Stimulated activated naive CD4-positive, alpha-beta T cell treated with Interleukin-2 at 50 U/mL for 16 hours (primary cell): Measurements from ENCODE around the gene NUP62.
"Not testable (repeated sequence)": the region's sequence is repeated elsewhere in the genome, so short reads cannot be mapped to it uniquely, and the experiment has no call there.

Experiments
- DNase-seq: peaks from one replicate; lab custom pipeline; 2025; lab: John Stamatoyannopoulos, UW

The NUP62 gene

GRCh38 chr19:49924881-49925210 is 4.5 kb downstream of the NUP62 start:
- DNase-seq, result not testable (repeated sequence)

- DNase-seq, result no peak
These were observed 5.1 kb downstream of the NUP62 start for GRCh38 chr19:49924004-49924880.

DNA sequence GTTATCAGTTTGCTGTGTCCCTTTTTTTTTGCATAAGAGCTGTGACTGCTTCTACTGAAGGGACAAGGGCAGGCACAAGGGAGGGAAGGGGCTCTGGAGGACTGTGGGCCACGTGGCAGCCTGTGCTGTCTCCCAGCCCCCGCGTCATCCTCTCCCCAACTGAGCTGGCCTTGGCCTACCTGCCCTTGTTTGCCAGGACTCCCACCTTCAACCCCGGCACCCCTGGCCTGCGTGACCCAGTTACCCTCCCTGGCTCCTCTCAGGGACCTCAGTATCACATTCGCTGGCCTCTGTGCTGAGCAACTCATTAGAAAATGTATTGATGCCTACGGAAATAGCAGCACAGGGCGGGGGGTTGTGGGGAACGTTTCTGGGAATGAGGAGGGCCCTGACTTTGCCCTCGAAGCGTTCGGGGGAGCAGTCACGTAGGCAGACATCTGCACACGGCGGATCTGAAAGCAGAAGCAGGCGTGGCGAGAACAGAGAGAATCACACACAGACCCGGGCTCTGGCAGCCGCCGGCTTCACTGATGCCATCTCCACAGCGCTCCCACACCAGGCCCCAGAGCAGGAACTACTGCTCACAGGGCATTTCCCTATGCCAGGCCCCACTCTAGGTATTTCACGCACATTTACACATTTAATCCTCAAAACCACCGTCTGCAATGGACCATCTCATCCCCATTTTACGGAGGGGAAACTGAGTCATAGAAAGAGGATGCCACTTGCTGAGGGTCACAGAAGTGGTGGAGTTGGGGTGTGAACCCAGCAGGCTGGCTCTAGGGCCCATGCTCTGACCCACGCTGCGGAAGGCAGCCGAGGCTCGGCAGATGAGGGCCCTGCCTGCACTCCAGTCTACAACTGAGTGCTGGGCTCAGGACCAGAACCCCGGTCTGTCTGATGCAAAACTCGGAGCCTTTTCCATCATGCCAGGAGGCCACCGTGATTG is 6.0 kb downstream of the NUP62 start:
- DNase-seq, result no peak

- no peak for DNase-seq
These were observed 7.2 kb downstream of the NUP62 start for GRCh38 chr19:49921871-49922795.

GRCh38 chr19:49920624-49921363 is 8.5 kb downstream of the NUP62 start:
- no peak for DNase-seq

- no peak for DNase-seq
These were observed 11.2 kb downstream of the NUP62 start for GRCh38 chr19:49918089-49918488.

GRCh38 chr19:49916839-49917733 is 12.2 kb downstream of the NUP62 start:
- DNase-seq, result no peak

GRCh38 chr19:49915271-49915670 is 14.0 kb downstream of the NUP62 start:
- DNase-seq, result no peak

DNA sequence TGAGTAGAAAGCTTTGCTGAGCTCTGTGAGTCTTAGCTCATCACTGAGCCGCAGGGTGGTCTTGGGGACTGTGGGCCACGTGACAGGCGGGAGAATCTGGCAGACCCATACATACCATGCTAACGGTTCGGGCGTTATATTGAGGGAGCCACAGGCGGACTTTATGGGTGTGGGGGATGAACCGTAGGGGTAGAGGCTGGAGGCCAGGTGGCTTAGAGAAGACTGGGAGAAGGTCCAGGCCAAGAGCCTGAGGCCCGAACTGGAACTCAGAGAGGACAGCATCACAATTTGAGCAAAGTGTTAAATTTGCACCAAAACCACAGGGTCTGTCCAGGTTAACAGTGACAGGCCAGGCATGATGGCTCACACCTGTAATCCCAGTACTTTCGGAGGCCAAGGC is 15.6 kb downstream of the NUP62 start:
- no peak for DNase-seq

GRCh38 chr19:49912965-49913685 is 16.2 kb downstream of the NUP62 start:
- DNase-seq, result no peak

DNA sequence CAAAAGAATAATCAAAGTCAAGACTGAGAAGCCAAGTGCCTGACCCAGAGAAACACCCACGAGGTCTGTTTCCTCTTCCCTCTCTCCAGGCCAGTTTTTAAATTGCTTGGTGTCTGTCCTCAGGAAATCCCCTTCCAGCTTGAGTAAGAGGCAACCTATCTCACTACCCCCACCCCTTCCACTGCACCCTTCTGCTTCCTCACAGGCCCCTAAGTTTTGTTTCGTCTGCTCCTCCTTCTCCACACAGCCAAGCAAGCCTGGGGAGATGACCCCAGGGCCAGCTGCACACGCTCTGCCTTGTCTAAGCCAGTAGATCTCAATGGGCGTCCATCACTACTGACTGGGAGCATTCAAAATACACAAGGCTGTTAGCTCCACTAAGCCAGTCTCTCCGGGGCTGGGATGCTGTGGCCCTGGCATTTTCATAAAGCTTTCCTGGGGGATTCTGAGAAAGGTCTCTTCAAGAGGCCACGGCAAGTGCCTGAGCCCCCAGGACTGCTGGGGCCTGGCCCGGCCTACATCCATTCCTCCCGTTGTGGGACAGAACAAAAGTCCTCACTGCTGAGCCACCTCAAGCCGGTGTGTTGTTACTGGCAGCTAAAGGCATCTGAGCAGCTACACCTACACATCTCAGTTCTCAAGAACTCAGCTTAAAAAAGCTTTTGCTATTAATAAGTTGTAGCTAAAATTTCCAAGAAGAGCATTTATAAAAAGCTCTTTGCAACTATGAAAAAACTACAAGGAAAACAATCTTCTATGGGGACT is 17.7 kb downstream of the NUP62 start:
- DNase-seq, result peak; percentile 16

- DNase-seq, result no peak
These were observed 19.1 kb downstream of the NUP62 start for GRCh38 chr19:49910179-49910578.

DNA sequence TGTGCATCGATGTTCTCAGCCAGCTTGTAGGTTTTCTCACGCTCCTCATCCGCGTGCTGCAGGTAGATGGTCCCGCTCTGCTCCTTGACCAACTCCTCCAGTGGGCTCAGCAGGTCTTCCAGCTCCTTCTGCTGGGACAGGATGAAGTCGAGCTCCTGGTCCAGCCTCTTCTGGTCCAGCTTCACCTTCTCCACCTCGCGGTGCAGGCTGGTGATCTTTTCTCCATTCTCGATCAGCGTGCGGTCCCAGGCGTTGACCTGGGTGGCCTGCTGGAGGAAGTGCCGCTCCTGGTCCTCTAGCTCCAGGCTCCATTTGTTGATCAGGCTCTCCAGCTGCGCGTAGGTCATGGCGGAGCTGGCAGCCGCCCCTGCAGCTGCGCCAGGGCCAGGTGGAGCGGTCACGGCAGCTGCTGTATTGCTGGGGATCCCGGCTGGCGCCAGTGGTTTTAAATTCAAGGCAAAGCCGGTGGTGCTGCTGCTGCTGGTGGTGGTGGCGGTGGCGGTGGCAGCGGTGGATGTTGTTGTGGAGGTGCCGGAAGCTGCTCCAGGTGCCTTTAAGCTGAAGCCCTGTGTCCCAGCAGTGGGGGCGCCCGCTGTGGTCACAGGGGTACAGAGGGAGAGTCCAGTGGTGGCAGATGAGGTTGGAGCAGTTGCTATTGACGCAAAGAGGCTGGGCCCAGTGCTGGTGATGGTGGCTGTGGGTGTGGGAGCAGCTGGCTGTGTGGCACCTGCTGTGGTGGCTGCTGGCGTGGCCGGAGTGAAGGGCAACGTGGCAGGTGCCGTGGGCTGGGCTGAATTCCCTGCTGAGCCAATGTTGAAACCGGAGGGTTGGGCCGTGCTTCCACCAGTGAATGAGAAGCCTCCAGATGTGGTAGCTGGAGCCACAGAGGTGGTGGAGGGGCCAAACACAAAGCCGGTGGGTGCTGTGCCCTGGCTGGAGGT is 20.6 kb downstream of the NUP62 start:
- DNase-seq, result no peak

DNA sequence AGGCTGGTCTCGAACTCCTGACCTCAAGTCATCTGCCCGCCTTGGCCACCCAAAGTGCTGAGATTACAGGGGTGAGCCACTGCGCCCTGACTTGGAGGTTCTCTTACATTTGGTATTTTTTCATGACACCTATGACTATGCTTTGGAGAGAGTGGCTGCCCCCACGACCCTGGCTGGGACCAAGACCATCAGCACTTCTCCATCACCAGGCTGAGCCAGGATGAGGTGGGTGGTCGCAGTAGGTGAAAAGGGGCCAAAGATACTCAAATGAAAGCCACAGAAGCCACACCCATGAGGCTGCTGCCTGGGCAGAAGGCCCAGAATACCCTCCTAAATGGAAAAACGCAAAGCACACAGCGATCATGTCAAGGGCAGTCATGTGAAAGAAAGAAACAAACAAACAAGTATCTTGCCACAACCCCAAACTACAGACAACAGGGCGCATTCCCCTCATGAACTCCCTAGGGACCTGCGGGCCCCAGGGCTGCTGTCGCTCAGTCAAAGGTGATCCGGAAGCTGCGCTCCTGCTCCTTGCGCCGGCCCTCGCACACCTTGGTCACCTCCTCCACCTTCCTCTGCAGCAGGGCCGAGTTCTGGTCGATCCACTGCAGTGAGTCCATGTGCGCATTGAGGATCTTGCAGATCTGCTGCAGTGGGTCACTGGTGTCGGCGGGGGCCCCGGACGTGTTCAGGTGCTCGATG is 21.4 kb downstream of the NUP62 start:
- DNase-seq, result no peak

- DNase-seq, result no peak
These were observed 22.3 kb downstream of the NUP62 start for GRCh38 chr19:49906879-49907564.

DNA sequence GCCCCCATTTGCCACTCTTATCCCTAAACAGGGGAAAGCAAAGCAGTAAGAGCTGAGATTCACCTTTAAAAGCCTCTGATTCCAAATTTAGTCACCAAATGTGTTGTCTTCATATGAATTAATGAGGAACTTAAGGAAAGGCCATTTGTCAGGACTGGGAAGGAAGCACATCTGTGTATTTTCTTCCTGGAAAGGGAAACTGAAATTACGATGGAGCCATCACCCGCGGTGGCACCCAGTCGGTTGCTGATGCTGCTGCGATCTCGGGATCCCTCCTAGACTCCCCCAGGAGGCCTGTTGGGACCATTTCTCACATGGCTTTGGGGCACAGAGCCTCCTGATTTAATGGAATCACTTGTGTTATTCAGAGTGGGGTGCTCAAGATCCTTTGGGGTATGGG is 25.2 kb downstream of the NUP62 start:
- DNase-seq, result no peak
